Neural cell (in vitro differentiated cells): ENCODE measurements around the gene AKR7A3. TPM values are rescaled to one million over a fixed set of nuclear protein-coding genes. Genes with fewer than 3 reads are reported as not detected.
"Not testable (repeated sequence)": the region's sequence is repeated elsewhere in the genome, so short reads cannot be mapped to it uniquely, and the experiment has no call there.

Experiments used
- H2AFZ ChIP-seq: fragments of 200-600, 300-800 bp; sonication (generic), shearing (Covaris generic); 2 replicates; pipeline ENCODE4 v1.6.0; 2014; ENCODE audit warnings: low read depth, mild to moderate bottlenecking, antibody characterized with exemption, low read length, moderate library complexity
- H3F3A ChIP-seq: fragments of 200-600 bp; shearing (Covaris generic); 2 replicates; pipeline ENCODE4 v1.6.1; 2016; ENCODE audit warnings: mild to moderate bottlenecking, moderate library complexity, mixed read lengths, antibody characterized with exemption, low read length; ENCODE audit not compliant: insufficient read depth, poor library complexity, severe bottlenecking
- H3K27ac ChIP-seq: fragments of 200-600, 300-800 bp; sonication (generic), shearing (Covaris generic); 2 replicates; pipeline ENCODE4 v1.5.1; 2014; ENCODE audit warnings: mild to moderate bottlenecking, low read length, moderate library complexity
- H3K27me3 ChIP-seq: fragments of 300-800, 200-600 bp; sonication (generic), shearing (Covaris generic); 2 replicates; pipeline ENCODE4 v1.6.0; 2014; ENCODE audit warnings: mild to moderate bottlenecking, low read depth, low read length, moderate library complexity; ENCODE audit not compliant: insufficient read depth
- H3K36me3 ChIP-seq: fragments of 300-800, 200-600 bp; sonication (generic), shearing (Covaris generic); 2 replicates; pipeline ENCODE4 v1.5.1; 2014; ENCODE audit warnings: mild to moderate bottlenecking, antibody characterized with exemption, low read length, moderate library complexity; ENCODE audit not compliant: insufficient read depth
- H3K4me2 ChIP-seq: fragments of 300-800, 200-600 bp; sonication (generic), shearing (Covaris generic); 2 replicates; pipeline ENCODE4 v1.6.0; 2014; ENCODE audit warnings: mild to moderate bottlenecking, low read length
- H3K4me3 ChIP-seq: fragments of 300-800, 200-600 bp; sonication (generic), shearing (Covaris generic); 2 replicates; pipeline ENCODE4 v1.5.1; 2014; ENCODE audit warnings: mild to moderate bottlenecking, low read length, moderate library complexity
- H3K79me2 ChIP-seq: fragments of 200-600 bp; shearing (Covaris generic); replicated peaks from 2 replicates; pipeline ENCODE4 v1.6.0; 2014; ENCODE audit warnings: mild to moderate bottlenecking, low read length, moderate library complexity; ENCODE audit not compliant: insufficient read depth
- H3K9ac ChIP-seq: fragments of 300-800, 200-600 bp; sonication (generic), shearing (Covaris generic); 2 replicates; pipeline ENCODE4 v1.6.1; 2016; ENCODE audit warnings: mild to moderate bottlenecking, low read length, mixed read lengths
- H3K9me2 ChIP-seq: fragments of 200-600 bp; shearing (Covaris generic); 2 replicates; pipeline ENCODE4 v1.6.1; 2016; ENCODE audit warnings: mild to moderate bottlenecking, low read length, mixed read lengths; ENCODE audit not compliant: insufficient read depth
- H3K9me3 ChIP-seq: fragments of 200-600, 300-800 bp; sonication (generic), shearing (Covaris generic); 2 replicates; pipeline ENCODE4 v1.6.1; 2016; ENCODE audit warnings: mild to moderate bottlenecking, mixed run types, low read length, moderate library complexity, mixed read lengths
- H4K20me1 ChIP-seq: fragments of 200-600 bp; shearing (Covaris generic); 2 replicates; pipeline ENCODE4 v1.6.1; 2016; ENCODE audit warnings: mild to moderate bottlenecking, mixed run types; ENCODE audit not compliant: insufficient read depth
- CTCF ChIP-seq: fragments of 450-650 bp; IDR thresholded peaks from 2 replicates; pipeline ENCODE4 v1.5.1; 2014; ENCODE audit warnings: antibody characterized with exemption, mild to moderate bottlenecking, moderate library complexity; ENCODE audit not compliant: poor library complexity, severe bottlenecking
- EP300 ChIP-seq: fragments of 450-650 bp; conservative IDR thresholded peaks from 2 replicates; pipeline ENCODE4 v1.6.1; 2014; ENCODE audit warnings: antibody characterized with exemption, mild to moderate bottlenecking, moderate library complexity; ENCODE audit not compliant: poor library complexity, severe bottlenecking
- EZH2 ChIP-seq: fragments of 200-600, 300-800 bp; shearing (Covaris generic), sonication (generic); IDR thresholded peaks from 2 replicates; pipeline ENCODE4 v1.6.1; 2014; ENCODE audit warnings: antibody characterized with exemption, low read length, borderline replicate concordance, mild to moderate bottlenecking; ENCODE audit not compliant: insufficient read depth, poor library complexity, severe bottlenecking
- MXI1 ChIP-seq: fragments of 450-650 bp; conservative IDR thresholded peaks from 2 replicates; pipeline ENCODE4 v1.6.1; 2014; ENCODE audit warnings: antibody characterized with exemption, mild to moderate bottlenecking; ENCODE audit not compliant: poor library complexity, severe bottlenecking
- POLR2AphosphoS5 ChIP-seq: IDR thresholded peaks from 2 replicates; pipeline ENCODE4 v1.6.1; 2012
- RAD21 ChIP-seq: fragments of 450-650 bp; conservative IDR thresholded peaks from 2 replicates; pipeline ENCODE4 v1.6.1; 2014; ENCODE audit warnings: antibody characterized with exemption, mild to moderate bottlenecking, moderate library complexity
- REST ChIP-seq: IDR thresholded peaks from 2 replicates; pipeline ENCODE4 v1.6.1; 2012; ENCODE audit warnings: borderline replicate concordance
- SMC3 ChIP-seq: fragments of 450-650 bp; conservative IDR thresholded peaks from 2 replicates; pipeline ENCODE4 v1.6.1; 2014; ENCODE audit warnings: antibody characterized with exemption, mild to moderate bottlenecking, moderate library complexity; ENCODE audit not compliant: poor library complexity
- TAF1 ChIP-seq: IDR thresholded peaks from 2 replicates; pipeline ENCODE4 v1.6.1; 2012; ENCODE audit warnings: low read depth
- polyA plus RNA-seq: library from polyadenylated mRNA; depleted of rRNA; stranded (reverse); fragments of >200 nt; gene quantifications from 2 replicates; pipeline ENCODE4 v1.2.3, GENCODE V29; 2014

AKR7A3 gene
- polyA plus RNA-seq, 1 donor from 2014 or later, result 2.9 TPM

- H3K79me2 ChIP-seq, result no peaks in the 10 kb centered on the region
- H3K27me3 ChIP-seq, result no peaks in the 10 kb centered on the region
- no peaks in the 10 kb centered on the region for H3K36me3 ChIP-seq
- H3K27ac ChIP-seq, result no peak overlapping the region
- TF ChIP-seq EZH2, result no peak
- TF ChIP-seq POLR2AphosphoS5, result no peak
- no peak for TF ChIP-seq MXI1
- TF ChIP-seq TAF1, result no peak
- no peak for TF ChIP-seq SMC3
- no peak for TF ChIP-seq RAD21
- TF ChIP-seq REST, result no peak
- TF ChIP-seq EP300, result no peak
- no peak for TF ChIP-seq CTCF
- no peaks in the 10 kb centered on the region for H3K9me2 ChIP-seq
- H2AFZ ChIP-seq, result no peak overlapping the region
- H3K9ac ChIP-seq, result no peak overlapping the region
- no peaks in the 10 kb centered on the region for H3F3A ChIP-seq
- no peaks in the 10 kb centered on the region for H3K9me3 ChIP-seq
- H4K20me1 ChIP-seq, result no peaks in the 10 kb centered on the region
- H3K4me3 ChIP-seq, result no peak overlapping the region
- no peak overlapping the region for H3K4me2 ChIP-seq
Observed at GRCh38 chr1:19272064-19272463, 16.5 kb downstream of the AKR7A3 start.

GRCh38 chr1:19270343-19270730 lies 18.2 kb downstream of the AKR7A3 start:
- H3K27me3 ChIP-seq, H3K4me2 ChIP-seq, H4K20me1 ChIP-seq, H2AFZ ChIP-seq, H3K79me2 ChIP-seq, H3K9me2 ChIP-seq, H3K9ac ChIP-seq, H3F3A ChIP-seq, H3K36me3 ChIP-seq, H3K9me3 ChIP-seq, H3K4me3 ChIP-seq, H3K27ac ChIP-seq: not testable (repeated sequence)

GRCh38 chr1:19269427-19270342 lies 18.9 kb downstream of the AKR7A3 start:
- H2AFZ ChIP-seq, H3K36me3 ChIP-seq, H3K27ac ChIP-seq, H3K27me3 ChIP-seq, H3K9me3 ChIP-seq, H3K79me2 ChIP-seq, H4K20me1 ChIP-seq, H3F3A ChIP-seq, H3K9ac ChIP-seq, H3K9me2 ChIP-seq, H3K4me3 ChIP-seq, H3K4me2 ChIP-seq: not testable (repeated sequence)
